ENCODE data around the gene VPS16.

VPS16 gene

DNA sequence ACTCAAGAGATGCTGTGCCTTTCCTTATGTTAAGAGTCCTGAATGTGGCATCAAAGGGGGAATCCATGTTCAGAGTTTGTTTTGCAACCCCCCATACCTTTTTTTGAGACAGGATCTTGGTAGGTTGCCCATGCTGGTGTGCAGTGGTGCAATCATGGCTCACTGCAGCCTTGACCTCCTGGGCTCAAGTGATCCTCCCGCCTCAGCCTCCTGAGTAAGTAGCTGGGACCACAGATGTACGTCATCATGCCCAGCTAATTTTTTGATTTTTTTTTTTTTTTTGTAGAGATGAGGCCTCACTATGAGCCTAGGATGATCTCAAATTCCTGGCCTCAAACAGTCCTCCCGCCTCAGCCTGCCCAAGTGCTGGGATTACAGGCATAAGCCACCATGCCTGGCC lies 49.3 kb downstream of the VPS16 start:
- Histone ChIP-seq H2AFZ (ENCODE audit: low read depth, low read length) (no peak overlapping the region), H3K9me3 (ENCODE audit: insufficient read depth, low read length) (no peaks in the 10 kb centered on the region)

DNA sequence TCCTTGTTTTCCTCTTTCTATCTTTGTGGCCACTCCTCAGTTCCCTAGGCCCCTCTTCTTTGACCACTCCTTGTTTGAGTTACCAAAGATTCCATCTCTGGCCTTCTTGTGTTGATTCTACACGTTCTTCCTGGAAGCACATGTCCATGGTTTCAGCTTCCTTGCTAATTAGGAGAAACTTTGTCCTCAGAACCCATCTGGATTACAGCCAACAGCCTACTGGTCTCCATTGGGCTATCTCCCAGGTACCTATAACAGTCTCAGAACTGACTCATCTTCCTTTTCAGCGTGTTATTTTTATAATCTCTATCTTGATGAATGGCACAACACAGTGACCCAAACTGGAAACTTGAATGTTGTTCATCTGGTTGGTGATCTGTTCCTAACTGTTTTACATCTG lies 50.2 kb downstream of the VPS16 start:
- no peaks in the 10 kb centered on the region for H3K4me1 ChIP-seq (ENCODE audit: low read length)
- H3K36me3 ChIP-seq (replicated peaks; ENCODE audit: low read depth, low read length), result peaks cover 13% of the 10 kb centered on the region
- no peak overlapping the region for H2AFZ ChIP-seq (ENCODE audit: low read depth, low read length)
- no peak overlapping the region for H3K27ac ChIP-seq (ENCODE audit: low read length)
- peaks cover 46% of the 10 kb centered on the region for H4K20me1 ChIP-seq (ENCODE audit: insufficient read depth, low read length)
- H3K79me2 ChIP-seq (ENCODE audit: low read length), result peaks cover 78% of the 10 kb centered on the region
- H3K27me3 ChIP-seq (ENCODE audit: low read depth, low read length), result no peaks in the 10 kb centered on the region
- TF ChIP-seq, protein P1, sequence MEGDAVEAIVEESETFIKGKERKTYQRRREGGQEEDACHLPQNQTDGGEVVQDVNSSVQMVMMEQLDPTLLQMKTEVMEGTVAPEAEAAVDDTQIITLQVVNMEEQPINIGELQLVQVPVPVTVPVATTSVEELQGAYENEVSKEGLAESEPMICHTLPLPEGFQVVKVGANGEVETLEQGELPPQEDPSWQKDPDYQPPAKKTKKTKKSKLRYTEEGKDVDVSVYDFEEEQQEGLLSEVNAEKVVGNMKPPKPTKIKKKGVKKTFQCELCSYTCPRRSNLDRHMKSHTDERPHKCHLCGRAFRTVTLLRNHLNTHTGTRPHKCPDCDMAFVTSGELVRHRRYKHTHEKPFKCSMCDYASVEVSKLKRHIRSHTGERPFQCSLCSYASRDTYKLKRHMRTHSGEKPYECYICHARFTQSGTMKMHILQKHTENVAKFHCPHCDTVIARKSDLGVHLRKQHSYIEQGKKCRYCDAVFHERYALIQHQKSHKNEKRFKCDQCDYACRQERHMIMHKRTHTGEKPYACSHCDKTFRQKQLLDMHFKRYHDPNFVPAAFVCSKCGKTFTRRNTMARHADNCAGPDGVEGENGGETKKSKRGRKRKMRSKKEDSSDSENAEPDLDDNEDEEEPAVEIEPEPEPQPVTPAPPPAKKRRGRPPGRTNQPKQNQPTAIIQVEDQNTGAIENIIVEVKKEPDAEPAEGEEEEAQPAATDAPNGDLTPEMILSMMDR (IDR thresholded peaks at IDR 0.05; ENCODE audit: low read depth, low read length), result no peak
- no peak for TF ChIP-seq EZH2phosphoT487 (IDR thresholded peaks at IDR 0.05; ENCODE audit: low read depth)
- no peak overlapping the region for H3K4me3 ChIP-seq (ENCODE audit: low read length)
- H3K9ac ChIP-seq (ENCODE audit: low read length), result no peak overlapping the region
- H3K4me2 ChIP-seq (ENCODE audit: low read length), result no peak overlapping the region
- no peaks in the 10 kb centered on the region for H3K9me3 ChIP-seq (ENCODE audit: insufficient read depth, low read length)

More for the DNA sequence above, 49.3 kb downstream of the VPS16 start:
- no peak overlapping the region for H3K9ac ChIP-seq (ENCODE audit: low read length)
- H4K20me1 ChIP-seq (ENCODE audit: insufficient read depth, low read length), result peaks cover 55% of the 10 kb centered on the region
- H3K27ac ChIP-seq (ENCODE audit: low read length), result no peak overlapping the region
- no peak overlapping the region for H3K4me3 ChIP-seq (ENCODE audit: low read length)
- TF ChIP-seq, protein P1 (IDR thresholded peaks at IDR 0.05; ENCODE audit: low read depth, low read length), result no peak
- no peak for TF ChIP-seq EZH2phosphoT487 (IDR thresholded peaks at IDR 0.05; ENCODE audit: low read depth)
- peaks cover 14% of the 10 kb centered on the region for H3K36me3 ChIP-seq (replicated peaks; ENCODE audit: low read depth, low read length)
- H3K4me2 ChIP-seq (ENCODE audit: low read length), result no peak overlapping the region
- no peaks in the 10 kb centered on the region for H3K27me3 ChIP-seq (ENCODE audit: low read depth, low read length)
- peaks cover 5% of the 10 kb centered on the region for H3K4me1 ChIP-seq (ENCODE audit: low read length)
- H3K79me2 ChIP-seq (ENCODE audit: low read length), result peaks cover 80% of the 10 kb centered on the region

DNA sequence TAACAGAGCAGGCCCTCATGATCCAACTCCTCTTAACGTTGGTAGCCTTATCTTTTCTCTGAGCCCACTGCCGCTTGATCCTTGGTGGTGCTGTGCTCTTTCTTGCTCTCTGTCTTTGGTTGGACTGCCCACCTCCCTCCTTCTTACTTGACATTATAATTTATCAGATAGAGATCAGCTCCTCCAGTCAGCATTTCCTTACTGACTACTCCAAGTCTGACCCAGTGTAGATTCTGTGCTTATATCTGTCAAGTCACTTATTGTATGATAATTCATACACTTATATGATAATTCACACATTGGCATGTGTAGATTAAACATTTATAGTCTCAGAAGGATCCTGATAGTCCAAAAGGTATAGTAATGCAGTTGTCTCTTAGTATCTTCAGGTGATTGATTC lies 50.8 kb downstream of the VPS16 start:
- no peak overlapping the region for H3K27ac ChIP-seq (ENCODE audit: low read length)
- no peak overlapping the region for H3K4me2 ChIP-seq (ENCODE audit: low read length)
- H4K20me1 ChIP-seq (ENCODE audit: insufficient read depth, low read length), result peaks cover 48% of the 10 kb centered on the region
- H3K27me3 ChIP-seq (ENCODE audit: low read depth, low read length), result no peaks in the 10 kb centered on the region
- TF ChIP-seq EZH2phosphoT487 (IDR thresholded peaks at IDR 0.05; ENCODE audit: low read depth), result no peak
- TF ChIP-seq, protein P1 (IDR thresholded peaks at IDR 0.05; ENCODE audit: low read depth, low read length), result no peak
- H3K79me2 ChIP-seq (ENCODE audit: low read length), result peaks cover 74% of the 10 kb centered on the region
- H3K4me1 ChIP-seq (ENCODE audit: low read length), result no peaks in the 10 kb centered on the region
- H3K4me3 ChIP-seq (ENCODE audit: low read length), result no peak overlapping the region
- no peak overlapping the region for H3K9ac ChIP-seq (ENCODE audit: low read length)
- no peak overlapping the region for H2AFZ ChIP-seq (ENCODE audit: low read depth, low read length)
- peaks cover 13% of the 10 kb centered on the region for H3K36me3 ChIP-seq (replicated peaks; ENCODE audit: low read depth, low read length)
- H3K9me3 ChIP-seq (ENCODE audit: insufficient read depth, low read length), result no peaks in the 10 kb centered on the region

DNA sequence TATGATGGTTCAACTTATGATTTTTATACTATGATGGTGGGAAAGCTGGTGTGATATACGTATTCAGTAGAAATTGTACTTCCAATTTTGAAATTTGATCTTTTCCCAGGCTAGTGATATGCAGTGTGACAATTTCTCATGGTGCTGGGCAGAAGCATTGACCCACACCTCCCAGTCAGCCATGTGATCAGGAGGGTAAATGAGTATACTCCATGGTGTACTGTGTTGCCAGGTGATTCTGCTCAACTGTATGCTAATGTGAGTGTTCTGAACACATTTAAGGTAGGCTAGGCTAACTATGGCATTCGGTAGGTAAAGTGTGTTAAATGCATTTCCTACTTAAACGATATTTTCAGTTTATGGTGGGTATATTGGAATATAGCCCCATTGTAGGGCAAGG lies 51.8 kb downstream of the VPS16 start:
- H2AFZ ChIP-seq (ENCODE audit: low read depth, low read length), result no peak overlapping the region
- peaks cover 51% of the 10 kb centered on the region for H4K20me1 ChIP-seq (ENCODE audit: insufficient read depth, low read length)
- H3K27me3 ChIP-seq (ENCODE audit: low read depth, low read length), result no peaks in the 10 kb centered on the region
- H3K79me2 ChIP-seq (ENCODE audit: low read length), result peaks cover 77% of the 10 kb centered on the region
- TF ChIP-seq EZH2phosphoT487 (IDR thresholded peaks at IDR 0.05; ENCODE audit: low read depth), result no peak
- TF ChIP-seq, protein P1 (IDR thresholded peaks at IDR 0.05; ENCODE audit: low read depth, low read length), result no peak
- H3K9me3 ChIP-seq (ENCODE audit: insufficient read depth, low read length), result no peaks in the 10 kb centered on the region
- H3K4me3 ChIP-seq (ENCODE audit: low read length), result no peak overlapping the region
- H3K36me3 ChIP-seq (replicated peaks; ENCODE audit: low read depth, low read length), result peaks cover 13% of the 10 kb centered on the region
- H3K4me2 ChIP-seq (ENCODE audit: low read length), result no peak overlapping the region
- no peak overlapping the region for H3K9ac ChIP-seq (ENCODE audit: low read length)
- no peak overlapping the region for H3K27ac ChIP-seq (ENCODE audit: low read length)
- H3K4me1 ChIP-seq (ENCODE audit: low read length), result no peaks in the 10 kb centered on the region

Measured in OCI-LY3 (cell line).